Omental fat pad (tissue), 4 donors: ENCODE measurements around the gene PRR20G. TPM values are rescaled to one million over a fixed set of nuclear protein-coding genes. Genes with fewer than 3 reads are reported as not detected.
"Not testable (repeated sequence)": the region's sequence is repeated elsewhere in the genome, so short reads cannot be mapped to it uniquely, and the experiment has no call there.

Experiments
- ATAC-seq: fragments of 150-250 bp; one replicate; pipeline ENCODE4 v1.9.1; 2016; ENCODE audit warnings: mild to moderate bottlenecking, moderate library complexity; ENCODE audit not compliant: low FRiP score
- DNase-seq: peaks from one replicate; pipeline ENCODE4 v3.0.0-alpha.2; 2019; ENCODE audit warnings: low spot score
- CTCF ChIP-seq, 3 donors: fragments of 450-650 bp; IDR thresholded peaks; one replicate each; pipeline ENCODE4 v1.5.1; 2016 to 2017; ENCODE audit warnings: antibody characterized with exemption in 3 of 3, mild to moderate bottlenecking in 3 of 3, moderate library complexity in 2 of 3
- total RNA-seq, 4 donors: library from RNA; depleted of rRNA; stranded (reverse); fragments of >200 nt; gene quantifications; one replicate each; pipeline ENCODE4 v1.1.0, GENCODE V29; 2016

The PRR20G gene
- total RNA-seq, 4 donors from 2014 or later: not detected

- TF ChIP-seq CTCF (IDR thresholded peaks at IDR 0.05): no peak
- ATAC-seq (no peak), DNase-seq (no peak)
Observed at GRCh38 chr3:127312818-127313217, 25.0 kb upstream of the PRR20G start.

- not testable (repeated sequence) for ATAC-seq, DNase-seq
Observed at GRCh38 chr3:127308821-127309220, 21.0 kb upstream of the PRR20G start.

GRCh38 chr3:127307916-127308315 lies 20.1 kb upstream of the PRR20G start:
- TF ChIP-seq CTCF (IDR thresholded peaks at IDR 0.05): no peak
- ATAC-seq (no peak), DNase-seq (no peak)

GRCh38 chr3:127307112-127307835 lies 19.4 kb upstream of the PRR20G start:
- DNase-seq: no peak
- TF ChIP-seq CTCF (IDR thresholded peaks at IDR 0.05): no peak
- no peak for ATAC-seq

- TF ChIP-seq CTCF (IDR thresholded peaks at IDR 0.05): no peak
- no peak for ATAC-seq
- no peak for DNase-seq
Observed at GRCh38 chr3:127306361-127307111, 18.7 kb upstream of the PRR20G start.

GRCh38 chr3:127305499-127306060 lies 17.7 kb upstream of the PRR20G start:
- ATAC-seq: no peak
- no peak for TF ChIP-seq CTCF (IDR thresholded peaks at IDR 0.05)
- no peak for DNase-seq

GRCh38 chr3:127304121-127304744 lies 16.4 kb upstream of the PRR20G start:
- ATAC-seq (no peak), DNase-seq (no peak)
- no peak for TF ChIP-seq CTCF (IDR thresholded peaks at IDR 0.05)
